SK-N-SH (cell line): Measurements from ENCODE around the gene ANKRD33B.

Experiments
- FOXM1 ChIP-seq: IDR thresholded peaks from 2 replicates; pipeline ENCODE4 v1.4.0; 2012; ENCODE audit warnings: low read depth, mild to moderate bottlenecking
- RAD21 ChIP-seq: IDR thresholded peaks from 2 replicates; pipeline ENCODE4 v1.6.1; 2012; ENCODE audit warnings: mild to moderate bottlenecking, low read length
- RFX5 ChIP-seq: IDR thresholded peaks from 2 replicates; pipeline ENCODE4 v1.6.1; 2012; ENCODE audit warnings: mild to moderate bottlenecking, improper control_type of control experiment, low read length
- SMC3 ChIP-seq: IDR thresholded peaks from 2 replicates; pipeline ENCODE4 v1.6.1; 2012; ENCODE audit warnings: low read depth, low read length, improper control_type of control experiment
- YY1 ChIP-seq: IDR thresholded peaks from 2 replicates; pipeline ENCODE4 v1.4.0; 2012; ENCODE audit warnings: low read depth, mild to moderate bottlenecking
- TF ChIP-seq, protein P1 (sequence below): fragments of 200-600 bp; sonication (generic); IDR thresholded peaks from 2 replicates; pipeline ENCODE4 v1.6.1; 2017; ENCODE audit warnings: antibody characterized with exemption, mild to moderate bottlenecking, moderate library complexity
- TF ChIP-seq, protein P2 (sequence below): IDR thresholded peaks from 2 replicates; pipeline ENCODE4 v1.4.0; 2012; ENCODE audit warnings: low read depth, borderline replicate concordance

DNA sequence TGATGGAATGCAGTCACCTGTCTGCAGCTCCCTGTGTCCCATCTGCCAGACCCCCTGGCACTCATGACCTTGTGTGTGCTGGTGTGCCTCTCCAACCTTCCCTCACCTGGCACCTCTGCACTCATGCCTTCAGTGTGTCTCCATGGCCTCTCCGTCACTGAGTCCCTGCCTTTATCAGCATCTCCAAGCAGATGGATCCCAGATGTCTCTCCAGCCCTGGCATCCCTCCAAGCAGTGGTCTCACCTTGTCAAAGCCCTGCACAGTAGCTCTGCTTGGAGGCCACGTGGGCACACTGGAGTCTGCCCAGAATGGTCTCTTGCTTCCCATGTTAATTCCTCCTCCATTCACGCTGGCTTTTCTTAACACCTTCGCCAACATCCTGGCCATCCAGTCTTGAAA lies 112.4 kb downstream of the ANKRD33B start:
- TF ChIP-seq RAD21 (no peak), SMC3 (no peak), YY1 (no peak), FOXM1 (no peak), RFX5 (no peak)
- TF ChIP-seq, protein P1, sequence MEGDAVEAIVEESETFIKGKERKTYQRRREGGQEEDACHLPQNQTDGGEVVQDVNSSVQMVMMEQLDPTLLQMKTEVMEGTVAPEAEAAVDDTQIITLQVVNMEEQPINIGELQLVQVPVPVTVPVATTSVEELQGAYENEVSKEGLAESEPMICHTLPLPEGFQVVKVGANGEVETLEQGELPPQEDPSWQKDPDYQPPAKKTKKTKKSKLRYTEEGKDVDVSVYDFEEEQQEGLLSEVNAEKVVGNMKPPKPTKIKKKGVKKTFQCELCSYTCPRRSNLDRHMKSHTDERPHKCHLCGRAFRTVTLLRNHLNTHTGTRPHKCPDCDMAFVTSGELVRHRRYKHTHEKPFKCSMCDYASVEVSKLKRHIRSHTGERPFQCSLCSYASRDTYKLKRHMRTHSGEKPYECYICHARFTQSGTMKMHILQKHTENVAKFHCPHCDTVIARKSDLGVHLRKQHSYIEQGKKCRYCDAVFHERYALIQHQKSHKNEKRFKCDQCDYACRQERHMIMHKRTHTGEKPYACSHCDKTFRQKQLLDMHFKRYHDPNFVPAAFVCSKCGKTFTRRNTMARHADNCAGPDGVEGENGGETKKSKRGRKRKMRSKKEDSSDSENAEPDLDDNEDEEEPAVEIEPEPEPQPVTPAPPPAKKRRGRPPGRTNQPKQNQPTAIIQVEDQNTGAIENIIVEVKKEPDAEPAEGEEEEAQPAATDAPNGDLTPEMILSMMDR, result no peak
- TF ChIP-seq, protein P2, sequence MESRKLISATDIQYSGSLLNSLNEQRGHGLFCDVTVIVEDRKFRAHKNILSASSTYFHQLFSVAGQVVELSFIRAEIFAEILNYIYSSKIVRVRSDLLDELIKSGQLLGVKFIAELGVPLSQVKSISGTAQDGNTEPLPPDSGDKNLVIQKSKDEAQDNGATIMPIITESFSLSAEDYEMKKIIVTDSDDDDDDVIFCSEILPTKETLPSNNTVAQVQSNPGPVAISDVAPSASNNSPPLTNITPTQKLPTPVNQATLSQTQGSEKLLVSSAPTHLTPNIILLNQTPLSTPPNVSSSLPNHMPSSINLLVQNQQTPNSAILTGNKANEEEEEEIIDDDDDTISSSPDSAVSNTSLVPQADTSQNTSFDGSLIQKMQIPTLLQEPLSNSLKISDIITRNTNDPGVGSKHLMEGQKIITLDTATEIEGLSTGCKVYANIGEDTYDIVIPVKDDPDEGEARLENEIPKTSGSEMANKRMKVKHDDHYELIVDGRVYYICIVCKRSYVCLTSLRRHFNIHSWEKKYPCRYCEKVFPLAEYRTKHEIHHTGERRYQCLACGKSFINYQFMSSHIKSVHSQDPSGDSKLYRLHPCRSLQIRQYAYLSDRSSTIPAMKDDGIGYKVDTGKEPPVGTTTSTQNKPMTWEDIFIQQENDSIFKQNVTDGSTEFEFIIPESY, result no peak
